ENCODE data around the gene SH3BP4. TPM values are rescaled to one million over a fixed set of nuclear protein-coding genes. Genes with fewer than 3 reads are reported as not detected.

SH3BP4 gene
- total RNA-seq, 1 donor from 2014 or later = 37.1 TPM

DNA sequence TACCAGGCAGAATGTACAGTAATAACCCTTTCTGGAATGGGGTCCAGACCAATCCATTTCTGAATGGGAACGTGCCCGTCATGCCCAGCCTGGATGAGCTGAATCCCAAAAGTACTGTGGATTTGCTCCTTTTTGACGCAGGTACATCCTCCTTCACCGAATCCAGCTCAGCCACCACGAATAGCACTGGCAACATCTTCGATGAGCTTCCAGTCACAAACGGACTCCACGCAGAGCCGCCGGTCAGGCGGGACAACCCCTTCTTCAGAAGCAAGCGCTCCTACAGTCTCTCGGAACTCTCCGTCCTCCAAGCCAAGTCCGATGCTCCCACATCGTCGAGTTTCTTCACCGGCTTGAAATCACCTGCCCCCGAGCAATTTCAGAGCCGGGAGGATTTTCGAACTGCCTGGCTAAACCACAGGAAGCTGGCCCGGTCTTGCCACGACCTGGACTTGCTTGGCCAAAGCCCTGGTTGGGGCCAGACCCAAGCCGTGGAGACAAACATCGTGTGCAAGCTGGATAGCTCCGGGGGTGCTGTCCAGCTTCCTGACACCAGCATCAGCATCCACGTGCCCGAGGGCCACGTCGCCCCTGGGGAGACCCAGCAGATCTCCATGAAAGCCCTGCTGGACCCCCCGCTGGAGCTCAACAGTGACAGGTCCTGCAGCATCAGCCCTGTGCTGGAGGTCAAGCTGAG, 89.6 kb downstream of the SH3BP4 start:
- no peak overlapping the region for H3K27ac Mint-ChIP-seq (ENCODE audit: unreplicated experiment)
- H3K4me1 Mint-ChIP-seq = peaks cover under 1% of the 10 kb centered on the region
- no peak for DNase-seq (ENCODE audit: low read depth, low spot score)
- H3K4me3 Mint-ChIP-seq = no peak overlapping the region
- TF ChIP-seq, protein P1, sequence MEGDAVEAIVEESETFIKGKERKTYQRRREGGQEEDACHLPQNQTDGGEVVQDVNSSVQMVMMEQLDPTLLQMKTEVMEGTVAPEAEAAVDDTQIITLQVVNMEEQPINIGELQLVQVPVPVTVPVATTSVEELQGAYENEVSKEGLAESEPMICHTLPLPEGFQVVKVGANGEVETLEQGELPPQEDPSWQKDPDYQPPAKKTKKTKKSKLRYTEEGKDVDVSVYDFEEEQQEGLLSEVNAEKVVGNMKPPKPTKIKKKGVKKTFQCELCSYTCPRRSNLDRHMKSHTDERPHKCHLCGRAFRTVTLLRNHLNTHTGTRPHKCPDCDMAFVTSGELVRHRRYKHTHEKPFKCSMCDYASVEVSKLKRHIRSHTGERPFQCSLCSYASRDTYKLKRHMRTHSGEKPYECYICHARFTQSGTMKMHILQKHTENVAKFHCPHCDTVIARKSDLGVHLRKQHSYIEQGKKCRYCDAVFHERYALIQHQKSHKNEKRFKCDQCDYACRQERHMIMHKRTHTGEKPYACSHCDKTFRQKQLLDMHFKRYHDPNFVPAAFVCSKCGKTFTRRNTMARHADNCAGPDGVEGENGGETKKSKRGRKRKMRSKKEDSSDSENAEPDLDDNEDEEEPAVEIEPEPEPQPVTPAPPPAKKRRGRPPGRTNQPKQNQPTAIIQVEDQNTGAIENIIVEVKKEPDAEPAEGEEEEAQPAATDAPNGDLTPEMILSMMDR (conservative IDR thresholded peaks at IDR 0.05) = no peak
- peaks cover 7% of the 10 kb centered on the region for H3K36me3 Mint-ChIP-seq (ENCODE audit: low read depth)
- H3K27me3 Mint-ChIP-seq (ENCODE audit: low read depth) = no peaks in the 10 kb centered on the region
- no peaks in the 10 kb centered on the region for H3K9me3 Mint-ChIP-seq

DNA sequence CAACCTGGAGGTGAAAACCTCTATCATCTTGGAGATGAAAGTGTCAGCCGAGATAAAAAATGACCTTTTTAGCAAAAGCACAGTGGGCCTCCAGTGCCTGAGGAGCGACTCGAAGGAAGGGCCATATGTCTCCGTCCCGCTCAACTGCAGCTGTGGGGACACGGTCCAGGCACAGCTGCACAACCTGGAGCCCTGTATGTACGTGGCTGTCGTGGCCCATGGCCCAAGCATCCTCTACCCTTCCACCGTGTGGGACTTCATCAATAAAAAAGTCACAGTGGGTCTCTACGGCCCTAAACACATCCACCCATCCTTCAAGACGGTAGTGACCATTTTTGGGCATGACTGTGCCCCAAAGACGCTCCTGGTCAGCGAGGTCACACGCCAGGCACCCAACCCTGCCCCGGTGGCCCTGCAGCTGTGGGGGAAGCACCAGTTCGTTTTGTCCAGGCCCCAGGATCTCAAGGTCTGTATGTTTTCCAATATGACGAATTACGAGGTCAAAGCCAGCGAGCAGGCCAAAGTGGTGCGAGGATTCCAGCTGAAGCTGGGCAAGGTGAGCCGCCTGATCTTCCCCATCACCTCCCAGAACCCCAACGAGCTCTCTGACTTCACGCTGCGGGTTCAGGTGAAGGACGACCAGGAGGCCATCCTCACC, 90.2 kb downstream of the SH3BP4 start:
- Mint-ChIP-seq H3K4me1 (peaks cover 4% of the 10 kb centered on the region), H3K9me3 (no peaks in the 10 kb centered on the region), H3K27me3 (ENCODE audit: low read depth) (no peaks in the 10 kb centered on the region), H3K36me3 (ENCODE audit: low read depth) (peaks cover 14% of the 10 kb centered on the region), H3K4me3 (no peak overlapping the region), H3K27ac (ENCODE audit: unreplicated experiment) (peak overlapping the region; percentile 57)
- TF ChIP-seq, protein P1 (conservative IDR thresholded peaks at IDR 0.05) = no peak
- no peak for DNase-seq (ENCODE audit: low read depth, low spot score)

GRCh38 chr2:235042576-235043515, 91.0 kb downstream of the SH3BP4 start:
- H3K4me3 Mint-ChIP-seq = no peak overlapping the region
- peaks cover 9% of the 10 kb centered on the region for H3K4me1 Mint-ChIP-seq
- TF ChIP-seq, protein P1 (conservative IDR thresholded peaks at IDR 0.05) = no peak
- H3K36me3 Mint-ChIP-seq (ENCODE audit: low read depth) = peaks cover 18% of the 10 kb centered on the region
- no peaks in the 10 kb centered on the region for H3K27me3 Mint-ChIP-seq (ENCODE audit: low read depth)
- no peak overlapping the region for H3K27ac Mint-ChIP-seq (ENCODE audit: unreplicated experiment)
- H3K9me3 Mint-ChIP-seq = no peaks in the 10 kb centered on the region
- DNase-seq (ENCODE audit: low read depth, low spot score) = no peak

- TF ChIP-seq, protein P1 (conservative IDR thresholded peaks at IDR 0.05) = no peak
- H3K36me3 Mint-ChIP-seq (ENCODE audit: low read depth) = peaks cover 20% of the 10 kb centered on the region
- no peak for DNase-seq (ENCODE audit: low read depth, low spot score)
- no peaks in the 10 kb centered on the region for H3K27me3 Mint-ChIP-seq (ENCODE audit: low read depth)
- H3K9me3 Mint-ChIP-seq = no peaks in the 10 kb centered on the region
- H3K27ac Mint-ChIP-seq (ENCODE audit: unreplicated experiment) = no peak overlapping the region
- no peak overlapping the region for H3K4me3 Mint-ChIP-seq
- peaks cover 14% of the 10 kb centered on the region for H3K4me1 Mint-ChIP-seq
These were observed 92.1 kb downstream of the SH3BP4 start for GRCh38 chr2:235043762-235044500.

Data from neural crest cell (in vitro differentiated cells).